ENCODE data around the gene FXYD6.

GRCh38 chr11:117799634-117800033 is 76.8 kb downstream of the FXYD6 start:
- no peak for TF ChIP-seq POLR2AphosphoS5 (IDR thresholded peaks at IDR 0.05; ENCODE audit: low read depth, low read length)
- TF ChIP-seq RAD21 (IDR thresholded peaks at IDR 0.05; ENCODE audit: low read length) = no peak
- TF ChIP-seq, protein P1, sequence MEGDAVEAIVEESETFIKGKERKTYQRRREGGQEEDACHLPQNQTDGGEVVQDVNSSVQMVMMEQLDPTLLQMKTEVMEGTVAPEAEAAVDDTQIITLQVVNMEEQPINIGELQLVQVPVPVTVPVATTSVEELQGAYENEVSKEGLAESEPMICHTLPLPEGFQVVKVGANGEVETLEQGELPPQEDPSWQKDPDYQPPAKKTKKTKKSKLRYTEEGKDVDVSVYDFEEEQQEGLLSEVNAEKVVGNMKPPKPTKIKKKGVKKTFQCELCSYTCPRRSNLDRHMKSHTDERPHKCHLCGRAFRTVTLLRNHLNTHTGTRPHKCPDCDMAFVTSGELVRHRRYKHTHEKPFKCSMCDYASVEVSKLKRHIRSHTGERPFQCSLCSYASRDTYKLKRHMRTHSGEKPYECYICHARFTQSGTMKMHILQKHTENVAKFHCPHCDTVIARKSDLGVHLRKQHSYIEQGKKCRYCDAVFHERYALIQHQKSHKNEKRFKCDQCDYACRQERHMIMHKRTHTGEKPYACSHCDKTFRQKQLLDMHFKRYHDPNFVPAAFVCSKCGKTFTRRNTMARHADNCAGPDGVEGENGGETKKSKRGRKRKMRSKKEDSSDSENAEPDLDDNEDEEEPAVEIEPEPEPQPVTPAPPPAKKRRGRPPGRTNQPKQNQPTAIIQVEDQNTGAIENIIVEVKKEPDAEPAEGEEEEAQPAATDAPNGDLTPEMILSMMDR (IDR thresholded peaks at IDR 0.05) = no peak
- TF ChIP-seq SIN3A (IDR thresholded peaks at IDR 0.05; ENCODE audit: borderline replicate concordance, low read depth, low read length) = no peak
- TF ChIP-seq REST (IDR thresholded peaks at IDR 0.05; ENCODE audit: low read depth, low read length) = no peak
- no peak for TF ChIP-seq SMC3 (IDR thresholded peaks at IDR 0.05; ENCODE audit: low read depth, low read length)
